HUDEP-2 (cell line): ENCODE results near the gene TXNL1.
"Not testable (repeated sequence)": the region's sequence is repeated elsewhere in the genome, so short reads cannot be mapped to it uniquely, and the experiment has no call there.

Experiments
- DNase-seq, 76 experiments: peaks; one replicate each; lab custom pipeline; 2025; ENCODE audit not compliant: unreplicated experiment in 76 of 76; lab: John Stamatoyannopoulos, UW

The TXNL1 gene

GRCh38 chr18:56638232-56639103 is at the start of gene TXNL1:
Gene TXNL1, minus strand, starts transcription at chr18:56638592. Its CDS starts 152 bp downstream, at chr18:56638440.
- peak; percentile 62 to 100 (median 98) for DNase-seq

- no peak for DNase-seq
These were observed 45.9 kb upstream of the TXNL1 start for GRCh38 chr18:56684277-56684676.

- DNase-seq = no peak
These were observed 40.6 kb upstream of the TXNL1 start for GRCh38 chr18:56678836-56679565.

- DNase-seq = no peak
These were observed 38.2 kb upstream of the TXNL1 start for GRCh38 chr18:56676639-56677038.

- no peak for DNase-seq
These were observed 34.6 kb upstream of the TXNL1 start for GRCh38 chr18:56672981-56673380.

- DNase-seq = no peak
These were observed 34.0 kb upstream of the TXNL1 start for GRCh38 chr18:56672391-56672790.

- peak in 11 of 76 experiments; percentile 2 to 50 (median 28) for DNase-seq
These were observed 24.5 kb upstream of the TXNL1 start for GRCh38 chr18:56662902-56663301.

GRCh38 chr18:56662502-56662901 is 24.1 kb upstream of the TXNL1 start:
- no peak for DNase-seq

GRCh38 chr18:56662063-56662408 is 23.6 kb upstream of the TXNL1 start:
- no peak for DNase-seq

GRCh38 chr18:56661360-56662062 is 23.1 kb upstream of the TXNL1 start:
- no peak for DNase-seq

- no peak for DNase-seq
These were observed 22.3 kb upstream of the TXNL1 start for GRCh38 chr18:56660655-56661054.

GRCh38 chr18:56659111-56659510 is 20.7 kb upstream of the TXNL1 start:
- no peak for DNase-seq

- DNase-seq = no peak
These were observed 19.9 kb upstream of the TXNL1 start for GRCh38 chr18:56658261-56658660.

GRCh38 chr18:56654280-56654679 is 15.9 kb upstream of the TXNL1 start:
- DNase-seq = not testable (repeated sequence)

- no peak for DNase-seq
These were observed 14.4 kb upstream of the TXNL1 start for GRCh38 chr18:56652802-56653201.

GRCh38 chr18:56651771-56652092 is 13.3 kb upstream of the TXNL1 start:
- no peak for DNase-seq

- peak; percentile 67 to 99 (median 97) for DNase-seq
These were observed 12.8 kb upstream of the TXNL1 start, which contains the start of gene WDR7 for GRCh38 chr18:56650944-56651770. Gene WDR7, plus strand, starts transcription at chr18:56651359. Its CDS starts 21,157 bp downstream, at chr18:56672516.

- DNase-seq = no peak
These were observed 11.6 kb upstream of the TXNL1 start for GRCh38 chr18:56649996-56650395.

- DNase-seq = peak in 3 of 76 experiments; percentile 23 to 64 (median 24)
These were observed 9.8 kb upstream of the TXNL1 start for GRCh38 chr18:56647951-56648893.
